ENCODE data around the gene PALM.
"Not testable (repeated sequence)": the region's sequence is repeated elsewhere in the genome, so short reads cannot be mapped to it uniquely, and the experiment has no call there.

PALM gene, protein sequence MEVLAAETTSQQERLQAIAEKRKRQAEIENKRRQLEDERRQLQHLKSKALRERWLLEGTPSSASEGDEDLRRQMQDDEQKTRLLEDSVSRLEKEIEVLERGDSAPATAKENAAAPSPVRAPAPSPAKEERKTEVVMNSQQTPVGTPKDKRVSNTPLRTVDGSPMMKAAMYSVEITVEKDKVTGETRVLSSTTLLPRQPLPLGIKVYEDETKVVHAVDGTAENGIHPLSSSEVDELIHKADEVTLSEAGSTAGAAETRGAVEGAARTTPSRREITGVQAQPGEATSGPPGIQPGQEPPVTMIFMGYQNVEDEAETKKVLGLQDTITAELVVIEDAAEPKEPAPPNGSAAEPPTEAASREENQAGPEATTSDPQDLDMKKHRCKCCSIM

GRCh38 chr19:708154-709143 lies at the start of gene PALM:
Gene PALM (plus strand): TSS chr19:708935. CDS start chr19:709147, 212 bp downstream.
- no peak for DNase-seq (ENCODE audit: low spot score)

DNA sequence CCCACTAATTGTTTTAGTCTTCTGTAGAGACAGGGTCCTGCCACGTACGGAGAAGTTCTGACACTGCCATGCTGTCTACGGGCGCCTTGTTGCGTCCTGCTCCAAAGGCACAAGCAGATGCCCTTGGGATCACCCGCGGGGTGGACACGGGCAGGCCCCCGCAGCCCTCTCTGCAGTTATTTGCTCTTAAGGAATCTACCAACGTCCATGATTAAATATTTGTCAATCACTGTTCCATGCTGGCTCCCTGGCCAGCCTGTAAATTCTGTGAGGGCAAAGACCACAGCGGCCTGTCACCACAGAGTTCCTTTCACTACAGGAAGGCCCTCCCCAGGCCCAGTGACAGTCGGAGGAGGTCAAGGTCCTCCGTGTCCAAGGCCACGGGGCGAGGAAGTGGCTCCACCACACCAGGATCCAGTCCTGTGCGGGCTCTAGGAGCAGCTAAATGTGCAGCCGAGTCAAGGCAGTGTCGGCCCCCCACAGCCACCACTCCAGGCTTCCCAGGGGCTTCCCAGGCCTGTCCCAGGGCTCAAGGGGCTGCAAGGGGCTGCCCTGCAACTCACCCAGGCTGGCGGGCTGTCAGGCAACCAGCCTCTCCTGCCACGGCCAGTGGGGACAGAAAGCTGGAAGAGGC lies 47.8 kb upstream of the PALM start:
- no peak for DNase-seq (ENCODE audit: low spot score)

DNA sequence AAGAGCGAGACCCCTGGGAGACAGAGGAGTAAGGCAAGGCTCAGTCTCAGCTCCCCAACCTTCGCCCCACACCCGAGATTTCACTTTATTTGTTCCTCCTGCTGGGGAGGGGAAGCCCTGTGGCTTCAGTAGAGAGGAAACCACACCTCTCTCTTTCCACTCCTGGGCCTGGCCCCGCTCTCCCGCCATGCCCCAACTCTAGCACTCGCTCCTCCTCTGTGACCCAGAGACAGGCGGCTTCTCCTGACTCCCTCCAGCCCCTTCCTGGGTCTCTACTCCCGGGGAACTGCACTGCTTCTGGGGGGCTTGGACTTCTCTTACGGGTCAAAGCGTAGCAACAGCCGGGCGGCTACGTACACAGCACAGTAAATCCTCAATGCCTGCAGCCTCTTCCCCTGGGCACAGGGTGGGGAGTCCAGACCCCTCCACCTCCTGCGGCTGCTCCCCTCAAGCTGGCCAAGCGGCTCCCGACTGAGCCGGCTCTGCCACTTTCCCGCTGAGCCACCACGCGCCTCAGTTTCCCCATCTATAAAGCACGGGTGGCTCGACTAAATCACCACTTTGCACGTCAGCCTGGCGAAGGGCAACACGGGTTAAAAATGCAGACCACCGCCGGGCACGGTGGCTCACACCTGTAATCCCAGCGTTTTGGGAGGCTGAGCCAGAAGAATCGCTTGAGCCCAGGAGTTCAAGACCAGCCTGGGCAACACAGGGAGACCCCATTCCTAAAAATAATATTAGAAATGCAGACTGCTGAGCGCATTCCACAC lies 47.1 kb upstream of the PALM start:
- DNase-seq (ENCODE audit: low spot score) = peak; percentile 71

GRCh38 chr19:662207-662961 lies 46.4 kb upstream of the PALM start:
- peak; percentile 70 for DNase-seq (ENCODE audit: low spot score)

DNA sequence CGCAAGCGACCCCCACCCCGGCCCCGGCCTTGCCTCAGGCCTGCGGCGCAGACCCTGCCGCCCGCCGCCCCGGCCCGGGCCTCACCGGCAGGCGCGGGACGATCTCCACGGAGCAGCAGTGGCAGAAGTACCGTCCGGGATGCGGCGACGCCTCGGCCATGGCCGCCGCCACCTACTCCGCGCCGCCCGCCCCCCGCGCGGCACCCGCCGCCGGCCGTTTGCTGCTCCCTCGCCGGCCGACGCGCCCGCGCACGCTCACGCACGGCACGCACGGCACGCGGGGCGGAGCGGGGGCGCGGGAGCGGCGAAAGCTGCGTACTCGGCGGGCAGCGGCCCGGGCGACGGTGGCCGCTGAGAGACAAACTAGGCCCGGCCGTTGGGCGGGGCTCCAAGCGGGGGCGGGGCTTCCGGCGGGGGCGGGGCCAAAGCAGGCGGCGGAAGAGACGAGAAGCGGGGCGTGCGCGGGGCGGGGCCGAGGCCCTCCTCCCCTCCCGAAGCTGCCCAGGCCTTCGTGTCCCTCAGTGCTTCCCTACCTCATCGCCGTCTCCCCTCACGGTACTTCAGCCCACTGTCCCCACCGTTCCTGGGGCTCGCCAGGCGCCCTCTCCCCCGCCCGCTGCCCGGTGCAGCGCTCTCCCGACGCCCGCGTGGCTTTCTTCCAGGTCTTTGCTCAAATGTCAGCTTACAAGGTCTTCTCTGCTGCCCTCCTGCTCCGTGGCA lies 45.6 kb upstream of the PALM start, which contains the start of gene RNF126:
Gene RNF126 (minus strand): TSS at position 253 of the 720 bp plus-strand sequence. CDS start 93 bp downstream, at position 160.
- peak; percentile 96 for DNase-seq (ENCODE audit: low spot score)

- no peak for DNase-seq (ENCODE audit: low spot score)
Measured at GRCh38 chr19:663682-664117, 45.0 kb upstream of the PALM start.

DNA sequence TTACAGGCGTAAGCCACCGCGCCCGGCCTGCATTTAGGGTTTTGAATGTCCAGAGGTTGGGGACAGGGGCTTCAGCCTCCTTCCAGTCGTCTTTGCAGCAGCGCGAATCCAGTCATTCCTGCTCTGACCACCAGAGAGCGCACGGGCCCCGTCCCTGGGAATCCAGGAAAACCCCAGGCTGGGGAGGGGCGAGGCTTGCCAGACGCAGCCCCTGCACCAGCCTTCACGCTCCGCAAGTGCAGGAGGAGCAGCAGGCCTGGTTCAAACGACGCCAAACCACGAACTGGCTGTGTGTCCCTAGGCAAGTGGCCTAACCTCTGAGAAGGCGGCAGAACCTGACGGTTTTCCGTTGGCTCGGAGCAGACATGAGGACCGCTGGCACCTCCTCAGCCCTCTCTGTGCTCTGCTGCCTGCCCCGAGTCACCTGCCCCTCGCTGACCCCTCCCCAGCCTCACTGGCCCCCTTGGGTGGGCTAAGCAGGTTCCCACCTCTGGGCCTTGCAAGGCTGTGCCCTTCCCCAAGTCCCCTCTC lies 43.8 kb upstream of the PALM start:
- DNase-seq (ENCODE audit: low spot score) = peak; percentile 84

DNA sequence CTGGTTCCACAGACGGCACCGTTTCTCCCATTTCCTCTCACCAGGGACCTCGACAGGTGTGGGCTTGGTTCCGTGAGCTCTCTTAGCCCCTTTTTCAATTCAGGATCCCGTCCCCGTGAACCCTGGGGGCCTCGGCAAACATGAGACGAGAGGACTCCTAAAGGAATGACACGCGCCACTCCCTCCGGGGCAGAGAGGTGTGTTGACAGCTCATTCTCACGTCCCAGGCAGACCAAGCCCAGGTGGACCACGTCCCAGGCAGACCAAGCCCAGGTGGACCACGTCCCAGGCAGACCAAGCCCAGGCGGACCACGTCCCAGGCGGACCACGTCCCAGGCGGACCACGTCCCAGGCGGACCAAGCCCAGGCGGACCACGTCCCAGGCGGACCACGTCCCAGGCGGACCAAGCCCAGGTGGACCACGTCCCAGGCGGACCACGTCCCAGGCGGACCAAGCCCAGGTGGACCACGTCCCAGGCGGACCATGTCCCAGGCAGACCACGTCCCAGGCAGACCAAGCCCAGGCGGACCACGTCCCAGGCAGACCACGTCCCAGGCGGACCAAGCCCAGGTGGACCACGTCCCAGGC lies 41.7 kb upstream of the PALM start:
- not testable (repeated sequence) for DNase-seq (ENCODE audit: low spot score)

GRCh38 chr19:668675-669434 lies 39.9 kb upstream of the PALM start:
- DNase-seq (ENCODE audit: low spot score) = not testable (repeated sequence)

DNA sequence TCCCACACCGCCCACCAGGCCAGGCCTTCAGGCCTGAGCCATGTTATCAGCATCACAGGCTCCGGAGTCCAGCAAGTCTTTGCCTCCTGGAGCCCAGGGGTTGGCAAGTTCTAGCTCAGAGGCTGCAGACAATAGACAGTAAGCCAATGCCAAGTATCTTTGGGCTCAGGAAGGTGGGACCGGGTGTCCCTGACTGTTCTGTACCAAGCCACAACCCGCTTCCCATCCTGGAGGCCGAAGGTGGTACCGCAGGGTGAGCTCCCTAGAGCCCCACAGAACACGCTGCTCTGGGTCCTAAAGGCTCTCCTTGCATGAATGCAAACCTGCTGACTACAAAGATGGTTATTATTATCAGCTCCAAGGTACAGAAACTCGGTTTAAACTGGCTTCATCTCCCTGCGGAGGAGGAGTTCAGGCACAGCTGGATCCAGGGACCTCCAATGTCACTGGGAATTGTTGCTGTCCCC lies 38.1 kb upstream of the PALM start:
- DNase-seq (ENCODE audit: low spot score) = no peak

GRCh38 chr19:674282-675151 lies 34.2 kb upstream of the PALM start:
- DNase-seq (ENCODE audit: low spot score) = no peak

DNA sequence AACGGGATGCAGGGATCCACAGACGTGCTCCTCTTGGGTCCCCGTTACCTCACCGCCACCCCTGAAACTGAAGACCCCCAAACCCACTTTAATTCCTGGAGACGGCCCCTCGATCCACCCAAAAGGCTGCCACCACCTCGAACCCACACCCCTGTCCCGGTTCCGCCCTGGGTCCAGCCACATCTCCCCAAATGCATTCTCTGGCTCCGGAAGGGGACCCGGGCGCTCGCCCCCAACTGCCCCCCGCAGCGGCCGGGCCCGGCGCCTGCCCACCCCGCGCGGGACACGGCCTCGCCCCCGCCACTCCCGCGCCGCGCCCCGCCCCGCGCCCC lies 32.8 kb upstream of the PALM start:
- DNase-seq (ENCODE audit: low spot score) = no peak

DNA sequence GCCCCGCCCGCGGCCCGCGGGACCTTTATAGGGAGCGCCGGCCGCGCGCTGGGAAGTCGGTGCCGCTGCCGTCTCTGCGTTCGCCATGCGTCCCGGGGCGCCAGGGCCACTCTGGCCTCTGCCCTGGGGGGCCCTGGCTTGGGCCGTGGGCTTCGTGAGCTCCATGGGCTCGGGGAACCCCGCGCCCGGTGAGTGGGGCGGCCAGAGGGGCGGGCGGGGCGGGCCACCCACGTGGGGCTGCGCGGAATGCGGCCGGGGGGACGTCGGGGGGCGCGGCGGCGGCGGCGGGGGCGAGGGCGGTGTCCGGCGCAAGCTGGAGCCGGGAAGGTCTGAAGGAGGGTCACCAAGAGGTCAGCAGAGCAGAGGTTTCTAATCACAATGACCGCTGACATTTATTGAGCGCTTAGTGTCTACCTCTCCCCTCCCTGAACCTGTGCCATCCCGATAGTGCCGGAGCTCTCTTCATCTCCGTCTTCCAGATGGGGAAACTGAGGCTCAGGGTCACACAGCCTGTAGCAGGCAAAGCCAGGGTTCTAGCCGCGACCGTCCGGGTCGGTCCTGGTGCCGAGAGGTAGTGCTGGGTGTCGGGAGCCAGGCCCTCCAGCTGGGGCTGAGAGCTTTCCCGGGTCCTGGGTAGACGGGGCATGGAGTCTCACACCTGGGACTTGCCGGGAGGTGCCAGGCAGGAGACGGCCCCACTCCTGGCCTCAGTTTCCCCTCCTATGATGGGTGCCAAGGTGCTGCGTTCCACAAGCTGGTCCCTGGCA lies 32.2 kb upstream of the PALM start, which contains the start of gene FSTL3:
Gene FSTL3 (plus strand): TSS at position 54 of the 767 bp plus-strand sequence. CDS start 32 bp downstream, at position 86.
- no peak for DNase-seq (ENCODE audit: low spot score)

DNA sequence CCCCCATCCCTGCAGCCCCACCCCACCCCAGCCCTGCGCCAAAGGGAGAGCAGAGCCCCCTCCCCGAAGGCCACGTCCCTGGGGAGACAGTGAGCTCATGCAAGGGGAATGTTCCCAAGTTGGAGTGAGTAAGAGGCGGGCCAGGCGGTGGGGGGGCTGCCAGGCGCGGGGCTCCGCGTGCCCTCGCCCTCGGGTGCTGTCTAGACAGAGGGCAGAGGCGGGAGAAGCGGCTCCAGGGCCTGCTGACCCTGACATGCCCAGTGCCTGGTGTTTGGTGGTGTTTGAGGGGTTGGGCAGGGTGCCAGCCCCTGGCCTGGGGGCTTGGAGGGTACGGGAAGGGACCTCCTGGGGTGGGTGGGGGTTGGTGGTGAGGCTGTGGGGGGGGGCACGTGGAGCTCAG lies 31.5 kb upstream of the PALM start:
- DNase-seq (ENCODE audit: low spot score) = no peak

DNA sequence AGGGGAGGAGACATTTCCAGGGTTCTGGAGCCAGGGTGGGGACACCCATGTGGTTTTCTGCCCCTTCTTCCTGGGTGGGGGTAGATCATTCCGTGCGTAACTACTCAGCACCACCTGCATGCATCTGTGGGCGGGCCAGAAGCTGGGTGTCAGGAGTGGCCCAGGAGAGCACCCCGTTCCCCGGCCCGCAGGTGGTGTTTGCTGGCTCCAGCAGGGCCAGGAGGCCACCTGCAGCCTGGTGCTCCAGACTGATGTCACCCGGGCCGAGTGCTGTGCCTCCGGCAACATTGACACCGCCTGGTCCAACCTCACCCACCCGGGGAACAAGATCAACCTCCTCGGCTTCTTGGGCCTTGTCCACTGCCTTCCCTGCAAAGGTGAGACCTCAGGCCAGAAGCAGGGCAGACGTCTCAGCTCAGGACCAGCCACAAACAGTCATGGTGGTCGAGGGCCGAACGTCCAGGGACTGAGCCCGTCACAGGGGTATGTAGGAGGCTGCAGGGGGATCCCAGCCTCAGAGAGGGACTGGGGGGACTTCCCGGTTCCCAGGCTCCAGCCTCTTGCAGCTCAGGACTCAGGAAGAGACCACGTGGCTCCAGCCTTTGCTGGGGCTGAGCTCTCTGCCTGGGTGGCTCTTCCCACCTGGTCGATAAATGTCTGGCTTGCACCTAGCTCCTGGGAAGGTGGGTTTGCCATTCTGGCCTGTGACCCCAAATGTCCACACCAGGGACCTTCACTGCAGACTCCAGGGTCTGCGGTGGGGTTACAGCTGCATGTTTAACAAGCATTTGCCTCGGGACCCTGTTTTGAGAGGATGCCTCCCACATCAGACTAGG lies 30.9 kb upstream of the PALM start:
- no peak for DNase-seq (ENCODE audit: low spot score)
